Osteoblast (primary cell): ENCODE results near the gene NOC2L. TPM values are rescaled to one million over a fixed set of nuclear protein-coding genes. Genes with fewer than 3 reads are reported as not detected.

Experiments used
- DNase-seq: peaks from one replicate; pipeline ENCODE4 v3.0.0; 2011; ENCODE audit warnings: low spot score, mixed read lengths; ENCODE audit not compliant: insufficient read length; ENCODE audit errors: missing footprints
- H2AFZ ChIP-seq: 2 replicates; pipeline ENCODE4 v1.6.0; 2011; ENCODE audit warnings: mild to moderate bottlenecking, low read length
- H3K27ac ChIP-seq: 2 replicates; pipeline ENCODE4 v1.5.1; 2011; ENCODE audit warnings: mild to moderate bottlenecking, low read depth, low read length, moderate library complexity
- H3K27me3 ChIP-seq: 2 replicates; pipeline ENCODE4 v1.6.0; 2012; ENCODE audit warnings: mild to moderate bottlenecking, control low read depth, inconsistent platforms, low read length, moderate library complexity; ENCODE audit not compliant: insufficient read depth
- H3K36me3 ChIP-seq: 2 replicates; pipeline ENCODE4 v1.5.1; 2011; ENCODE audit warnings: mild to moderate bottlenecking, low read length, control low read depth, moderate library complexity; ENCODE audit not compliant: insufficient read depth
- H3K4me1 ChIP-seq: 2 replicates; pipeline ENCODE4 v1.5.1; 2011; ENCODE audit warnings: mild to moderate bottlenecking, low read length, control low read depth, moderate library complexity; ENCODE audit not compliant: insufficient read depth
- H3K4me2 ChIP-seq: 2 replicates; pipeline ENCODE4 v1.6.0; 2011; ENCODE audit warnings: mild to moderate bottlenecking, low read length; ENCODE audit not compliant: insufficient read depth
- H3K4me3 ChIP-seq: fragments of 200-600 bp; sonication (generic); 3 replicates; pipeline ENCODE4 v1.5.1; 2012; ENCODE audit warnings: mild to moderate bottlenecking, low read length, inconsistent platforms; ENCODE audit not compliant: insufficient read depth
- H3K79me2 ChIP-seq: 2 replicates; pipeline ENCODE4 v1.6.0; 2012; ENCODE audit warnings: mild to moderate bottlenecking, low read length, control low read depth, inconsistent platforms; ENCODE audit not compliant: insufficient read depth
- H3K9me3 ChIP-seq: 2 replicates; pipeline ENCODE4 v1.5.1; 2011; ENCODE audit warnings: low read depth, low read length, control low read depth
- H4K20me1 ChIP-seq: 2 replicates; pipeline ENCODE4 v1.6.0; 2012; ENCODE audit warnings: mild to moderate bottlenecking, low read length, control low read depth; ENCODE audit not compliant: insufficient read depth
- total RNA-seq: library from RNA; depleted of rRNA; stranded (reverse); fragments of >200 nt; gene quantifications from 2 replicates; pipeline ENCODE4 v1.2.3, GENCODE V29; 2012
- TF ChIP-seq, protein P1 (sequence below): IDR thresholded peaks from 2 replicates; pipeline ENCODE4 v1.5.1; 2011; ENCODE audit warnings: mild to moderate bottlenecking, low read depth, low read length, moderate library complexity; ENCODE audit errors: extremely low read depth

Gene NOC2L
- total RNA-seq, 1 donor: 47.8 TPM

DNA sequence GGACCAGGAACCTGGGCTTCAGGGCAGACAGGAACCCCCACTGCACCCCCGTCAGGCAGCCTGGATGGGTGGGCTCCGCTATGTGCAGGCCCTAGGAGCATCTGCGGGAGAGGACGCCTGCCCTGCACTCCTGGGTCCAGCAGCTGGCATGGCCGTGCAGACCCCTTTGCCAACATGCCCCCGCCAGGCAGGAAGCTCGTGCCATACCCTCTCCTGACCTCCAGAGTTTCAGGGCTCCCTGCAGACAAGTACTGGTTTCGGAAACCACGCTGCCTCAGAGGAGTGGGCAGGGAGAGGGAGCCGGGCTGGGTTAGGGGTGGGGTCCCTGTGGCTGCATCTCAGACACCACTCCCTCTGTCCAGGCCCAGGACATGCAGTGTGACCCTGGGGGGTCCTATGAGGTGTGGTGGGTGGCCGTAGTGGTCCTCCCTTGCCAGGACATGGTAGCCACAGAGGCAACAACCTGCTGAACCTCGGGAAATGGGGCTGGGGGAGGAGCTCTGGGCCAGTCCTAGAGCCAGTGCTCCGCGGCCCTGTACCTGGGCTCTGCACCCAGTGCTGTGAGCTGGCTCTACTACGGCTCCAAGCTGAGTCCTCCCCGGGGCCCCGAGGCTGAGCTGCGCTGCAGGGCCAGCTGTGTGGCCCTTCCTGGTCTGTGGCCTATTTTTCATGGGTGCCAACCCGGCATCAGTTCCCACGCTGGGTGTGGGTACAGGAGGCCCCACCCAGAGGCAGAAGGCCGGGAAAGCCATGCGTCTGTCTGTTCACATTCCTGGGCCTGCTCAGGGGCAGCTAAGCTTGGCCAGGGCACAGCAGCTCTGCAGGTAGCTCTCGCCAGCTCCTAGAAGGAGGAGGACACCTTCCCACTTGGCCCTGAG lies 8.6 kb upstream of the NOC2L start:
- no peak overlapping the region for H3K27ac ChIP-seq
- H3K27me3 ChIP-seq: no peaks in the 10 kb centered on the region
- H3K4me2 ChIP-seq: peak overlapping the region; percentile 88
- H3K4me3 ChIP-seq: peak overlapping the region; percentile 90
- no peaks in the 10 kb centered on the region for H3K79me2 ChIP-seq
- no peaks in the 10 kb centered on the region for H4K20me1 ChIP-seq
- H3K36me3 ChIP-seq: peaks cover 10% of the 10 kb centered on the region
- no peak for DNase-seq
- no peaks in the 10 kb centered on the region for H3K9me3 ChIP-seq
- TF ChIP-seq, protein P1, sequence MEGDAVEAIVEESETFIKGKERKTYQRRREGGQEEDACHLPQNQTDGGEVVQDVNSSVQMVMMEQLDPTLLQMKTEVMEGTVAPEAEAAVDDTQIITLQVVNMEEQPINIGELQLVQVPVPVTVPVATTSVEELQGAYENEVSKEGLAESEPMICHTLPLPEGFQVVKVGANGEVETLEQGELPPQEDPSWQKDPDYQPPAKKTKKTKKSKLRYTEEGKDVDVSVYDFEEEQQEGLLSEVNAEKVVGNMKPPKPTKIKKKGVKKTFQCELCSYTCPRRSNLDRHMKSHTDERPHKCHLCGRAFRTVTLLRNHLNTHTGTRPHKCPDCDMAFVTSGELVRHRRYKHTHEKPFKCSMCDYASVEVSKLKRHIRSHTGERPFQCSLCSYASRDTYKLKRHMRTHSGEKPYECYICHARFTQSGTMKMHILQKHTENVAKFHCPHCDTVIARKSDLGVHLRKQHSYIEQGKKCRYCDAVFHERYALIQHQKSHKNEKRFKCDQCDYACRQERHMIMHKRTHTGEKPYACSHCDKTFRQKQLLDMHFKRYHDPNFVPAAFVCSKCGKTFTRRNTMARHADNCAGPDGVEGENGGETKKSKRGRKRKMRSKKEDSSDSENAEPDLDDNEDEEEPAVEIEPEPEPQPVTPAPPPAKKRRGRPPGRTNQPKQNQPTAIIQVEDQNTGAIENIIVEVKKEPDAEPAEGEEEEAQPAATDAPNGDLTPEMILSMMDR: no peak
- peaks cover 10% of the 10 kb centered on the region for H3K4me1 ChIP-seq
- no peak overlapping the region for H2AFZ ChIP-seq

DNA sequence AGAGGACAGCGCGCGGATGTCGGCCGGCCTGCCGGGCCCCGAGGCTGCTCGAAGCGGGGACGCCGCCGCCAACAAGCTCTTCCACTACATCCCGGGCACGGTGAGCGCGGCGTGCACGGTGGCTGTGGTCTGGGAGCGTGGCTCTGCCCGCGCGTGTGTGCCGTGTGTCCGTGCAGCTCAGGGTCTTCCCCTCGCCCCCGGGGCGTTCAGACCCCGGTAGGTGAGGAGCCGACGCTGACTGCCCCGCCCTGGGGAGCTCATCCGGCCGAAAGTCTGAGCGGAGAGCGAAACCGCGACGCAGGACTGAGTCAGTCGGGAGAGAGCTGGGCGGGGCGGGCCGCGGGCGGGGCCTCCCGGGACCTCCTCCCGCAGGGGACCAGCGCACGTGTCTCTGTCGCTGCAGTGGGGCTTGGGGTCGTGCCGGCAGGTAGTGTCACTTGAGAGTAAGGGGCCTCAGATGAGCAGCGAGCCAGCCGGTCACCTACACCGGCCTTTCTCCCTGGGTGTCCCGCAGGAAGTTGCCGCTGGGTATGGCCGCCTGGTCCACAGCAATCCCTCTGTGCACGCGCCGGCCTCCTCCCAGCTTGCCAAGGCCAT lies 7.7 kb upstream of the NOC2L start:
- H3K27me3 ChIP-seq: no peaks in the 10 kb centered on the region
- DNase-seq: peak; percentile 100
- no peaks in the 10 kb centered on the region for H4K20me1 ChIP-seq
- H2AFZ ChIP-seq: peak overlapping the region; percentile 78
- TF ChIP-seq, protein P1: no peak
- peaks cover 10% of the 10 kb centered on the region for H3K36me3 ChIP-seq
- peak overlapping the region; percentile 90 for H3K4me3 ChIP-seq
- H3K4me2 ChIP-seq: peak overlapping the region; percentile 88
- H3K9me3 ChIP-seq: no peaks in the 10 kb centered on the region
- peaks cover 10% of the 10 kb centered on the region for H3K4me1 ChIP-seq
- peak overlapping the region; percentile 61 for H3K27ac ChIP-seq
- H3K79me2 ChIP-seq: no peaks in the 10 kb centered on the region

DNA sequence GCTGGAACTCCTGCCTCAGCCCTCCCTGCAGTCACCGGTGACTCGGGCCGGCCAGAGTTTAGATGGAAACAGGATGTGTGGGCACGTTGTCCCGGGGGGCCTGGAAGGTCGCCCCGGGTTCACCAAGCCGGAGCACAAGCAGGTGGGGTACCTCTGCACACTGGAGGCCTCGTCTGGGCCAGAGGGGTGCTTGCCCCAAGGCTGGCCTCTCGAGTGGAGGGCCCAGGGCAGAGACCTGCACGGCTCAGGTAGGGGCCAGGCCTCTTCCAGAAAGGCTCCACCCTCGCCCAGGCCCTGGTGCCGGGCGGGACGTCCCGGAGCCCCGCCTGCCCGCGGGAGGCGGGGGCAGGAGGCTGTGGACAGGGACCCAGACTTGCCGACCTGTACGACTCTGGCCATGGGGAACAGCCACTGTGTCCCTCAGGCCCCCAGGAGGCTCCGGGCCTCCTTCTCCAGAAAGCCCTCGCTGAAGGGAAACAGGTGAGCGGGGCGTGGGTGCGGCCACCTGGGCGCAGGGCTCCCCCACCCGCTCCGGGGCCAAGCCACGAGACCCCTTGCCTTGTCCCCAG lies 7.2 kb upstream of the NOC2L start, which contains the start of gene PLEKHN1:
Gene PLEKHN1, plus strand, starts transcription at position 348 of the 569 bp plus-strand sequence. Its CDS starts 50 bp downstream, at position 398.
- peaks cover 10% of the 10 kb centered on the region for H3K36me3 ChIP-seq
- no peaks in the 10 kb centered on the region for H4K20me1 ChIP-seq
- DNase-seq: peak; percentile 98
- H3K27me3 ChIP-seq: no peaks in the 10 kb centered on the region
- H2AFZ ChIP-seq: peak within 1 kb of the TSS; percentile 78
- TF ChIP-seq, protein P1: no peak
- H3K79me2 ChIP-seq: no peaks in the 10 kb centered on the region
- peak within 1 kb of the TSS; percentile 90 for H3K4me3 ChIP-seq
- H3K4me2 ChIP-seq: peak within 1 kb of the TSS; percentile 88
- peak within 1 kb of the TSS; percentile 61 for H3K27ac ChIP-seq
- peaks cover 10% of the 10 kb centered on the region for H3K4me1 ChIP-seq
- H3K9me3 ChIP-seq: no peaks in the 10 kb centered on the region
